Measurements from ENCODE around the gene PARP6.

- no peak for TF ChIP-seq CTCF (IDR thresholded peaks at IDR 0.05; ENCODE audit: low read length)
- TF ChIP-seq EZH2 (IDR thresholded peaks at IDR 0.05; ENCODE audit: borderline replicate concordance, low read length): no peak
These were observed 70.1 kb downstream of the PARP6 start for GRCh38 chr15:72202302-72202701.

All from OCI-LY1 (cell line).